22Rv1 (cell line): ENCODE data around the gene STK40.

Experiments
- CTCF ChIP-seq: fragments of 450-650 bp; IDR thresholded peaks from 2 replicates; pipeline ENCODE4 v1.5.1; 2017; ENCODE audit warnings: mild to moderate bottlenecking
- ZFX ChIP-seq: fragments of 450-650 bp; IDR thresholded peaks from 2 replicates; pipeline ENCODE4 v1.6.1; 2017; ENCODE audit warnings: antibody characterized with exemption, borderline replicate concordance

GRCh38 chr1:36380143-36380619 is 5.5 kb downstream of the STK40 start:
- TF ChIP-seq CTCF (no peak), ZFX (no peak)
